GF-D8 (cell line): ENCODE measurements around the gene TADA2B.
"Not testable (repeated sequence)": the region's sequence is repeated elsewhere in the genome, so short reads cannot be mapped to it uniquely, and the experiment has no call there.

Experiments
- DNase-seq: peaks from one replicate; lab custom pipeline; 2025; lab: John Stamatoyannopoulos, UW

TADA2B gene

DNA sequence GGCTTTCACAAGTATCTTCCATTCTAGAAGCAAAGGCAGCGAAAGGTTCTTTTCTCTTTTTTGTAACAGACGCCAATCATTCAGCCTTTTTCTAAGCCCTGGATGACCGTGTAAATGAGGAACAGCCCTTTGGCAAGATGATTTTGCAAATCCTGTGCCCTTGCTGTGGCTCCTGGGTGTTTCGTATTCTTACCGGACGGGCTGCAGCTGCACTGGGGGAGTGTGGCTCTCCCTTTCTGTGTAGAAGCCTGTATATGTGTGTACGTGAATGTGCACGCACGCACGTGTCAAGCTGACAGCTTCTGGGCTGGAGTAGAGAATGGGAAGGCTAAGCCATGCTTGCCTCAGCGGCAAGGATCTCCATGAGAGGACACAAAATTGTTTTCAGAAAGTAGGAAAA is 16.5 kb downstream of the TADA2B start:
- peak; percentile 90 for DNase-seq

DNA sequence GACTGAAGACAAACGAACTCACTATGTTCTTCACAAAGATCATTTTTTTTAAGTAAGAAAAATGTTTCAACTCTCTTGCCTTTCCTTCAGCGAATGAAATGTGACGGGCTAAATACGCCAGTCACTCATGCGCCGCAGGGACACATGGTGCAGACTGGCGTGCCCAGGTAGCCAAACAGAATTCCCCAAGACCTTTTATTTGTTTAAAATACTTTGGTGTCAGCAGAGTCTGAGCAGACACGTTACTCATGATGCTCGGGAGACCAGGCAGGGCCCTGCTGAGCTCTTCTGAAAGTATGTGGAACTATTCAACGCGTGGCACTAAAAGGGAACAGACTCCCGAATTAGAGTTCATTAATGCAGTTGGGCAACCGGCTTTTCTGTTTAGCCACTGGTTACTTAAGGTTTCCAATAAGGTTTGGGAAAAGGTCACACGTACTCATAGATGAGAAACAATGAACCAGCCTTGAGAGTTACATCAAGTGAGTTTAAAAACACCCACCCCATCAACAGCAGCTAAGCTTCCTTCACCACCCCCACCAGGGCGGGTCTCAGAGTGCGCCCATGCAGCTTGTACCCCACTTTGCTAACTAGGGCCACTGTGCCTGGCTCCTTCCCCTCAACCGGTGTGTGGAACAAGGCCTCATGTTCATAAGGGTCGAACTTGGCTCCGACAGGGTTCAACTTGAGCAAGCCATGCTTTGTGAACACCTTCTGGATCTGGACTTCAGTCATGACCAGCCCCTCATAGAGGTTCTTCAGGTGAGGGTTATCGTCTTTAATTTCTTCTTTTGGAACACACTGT is 17.4 kb downstream of the TADA2B start:
- no peak for DNase-seq

GRCh38 chr4:7061815-7062214 is 18.6 kb downstream of the TADA2B start:
- DNase-seq = no peak

DNA sequence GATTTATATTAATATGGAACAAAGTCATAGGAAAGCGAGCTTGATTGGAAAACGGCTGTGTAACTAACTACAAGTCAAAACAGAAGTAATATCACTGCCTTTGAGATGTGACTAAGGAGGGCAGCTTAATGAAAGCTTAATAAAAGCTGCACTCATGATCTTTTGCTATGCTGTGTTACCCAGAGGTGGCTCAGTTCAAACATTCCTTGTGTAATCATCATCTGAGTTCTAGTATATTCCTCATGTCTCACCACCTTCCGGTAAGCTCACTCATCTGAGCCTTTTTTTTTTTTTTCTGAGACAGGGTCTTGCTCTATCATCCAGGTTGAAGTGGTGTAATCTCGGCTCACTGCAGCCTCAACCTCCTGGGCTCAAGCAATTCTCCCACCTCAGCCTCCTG is 19.6 kb downstream of the TADA2B start:
- no peak for DNase-seq

- DNase-seq = no peak
These were observed 20.2 kb downstream of the TADA2B start for GRCh38 chr4:7063362-7063761.

GRCh38 chr4:7066006-7066405 is 22.8 kb downstream of the TADA2B start:
- no peak for DNase-seq

DNA sequence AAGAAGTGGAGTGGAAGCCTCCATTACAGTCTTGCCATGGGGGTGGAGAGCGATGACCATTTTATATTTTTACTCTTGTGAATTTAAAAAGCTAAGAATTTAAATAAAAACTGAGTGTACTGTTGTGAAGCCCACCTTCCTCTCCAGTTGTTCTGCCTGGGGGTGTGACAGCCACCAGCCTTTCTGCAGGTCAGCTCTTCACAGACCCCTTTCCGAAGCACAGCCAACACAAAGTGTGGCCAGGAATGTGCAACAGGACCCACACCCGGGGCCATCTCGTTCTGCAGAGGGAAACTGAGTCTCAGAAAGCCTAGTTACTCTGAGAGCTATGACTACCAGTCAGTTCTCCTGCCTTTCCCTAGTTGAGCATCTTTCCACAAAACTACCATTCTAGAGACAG is 23.3 kb downstream of the TADA2B start:
- DNase-seq = no peak

DNA sequence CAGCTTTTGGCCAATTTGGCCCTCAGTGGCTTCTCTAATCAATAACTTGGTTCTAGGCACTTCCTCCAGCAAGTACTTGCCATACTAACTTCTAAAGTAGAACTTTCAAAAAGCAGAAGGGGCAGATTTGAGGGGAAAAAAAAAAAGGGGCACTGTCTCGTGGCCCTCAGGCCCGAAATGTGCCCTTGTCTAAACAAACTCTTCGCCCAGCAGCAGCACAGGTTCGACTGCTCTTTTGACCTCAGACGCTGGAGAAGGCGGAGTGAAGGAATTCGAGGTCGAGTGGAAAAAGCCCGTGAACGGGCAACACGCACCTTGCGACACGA is 23.9 kb downstream of the TADA2B start:
- DNase-seq = no peak

DNA sequence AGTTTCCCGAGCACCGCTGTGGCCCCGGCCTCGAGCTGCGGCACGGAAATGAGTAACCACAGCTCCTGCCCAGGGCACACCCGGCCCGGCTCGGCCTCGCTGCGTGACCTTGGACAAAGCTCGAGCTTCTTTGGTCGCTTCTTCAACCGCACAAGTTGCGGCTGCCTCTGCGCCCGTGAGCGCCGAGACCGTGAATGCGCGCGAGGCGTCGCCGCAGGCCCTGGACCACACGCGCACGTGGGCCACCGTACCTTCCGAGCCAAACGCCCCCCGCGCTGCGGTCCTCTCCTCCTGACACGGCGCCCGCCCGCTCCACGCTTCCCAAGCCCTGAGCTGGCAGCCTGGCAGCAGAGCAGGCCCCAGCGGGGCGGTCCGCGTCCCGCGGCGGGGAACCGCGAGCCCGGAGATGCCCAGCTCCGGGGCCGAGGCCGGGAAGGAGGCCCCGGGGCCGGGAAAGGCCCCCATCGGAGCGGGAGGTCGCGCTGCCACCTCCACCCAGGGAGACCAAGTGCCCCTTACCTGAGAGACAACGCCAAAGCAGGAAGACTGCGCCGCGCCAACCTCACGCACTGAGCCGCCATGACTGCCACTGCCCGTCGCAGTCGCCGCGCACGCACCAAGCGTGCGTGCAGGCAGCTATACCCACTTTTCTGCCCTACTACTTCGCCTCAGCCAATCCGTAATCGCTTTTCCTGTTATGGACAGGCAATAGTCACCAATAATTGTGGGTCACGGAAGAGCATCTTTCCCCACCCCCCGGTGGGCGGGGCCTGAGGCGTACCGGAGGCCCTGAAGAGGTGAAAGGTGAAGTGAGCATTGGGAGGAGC is 24.5 kb downstream of the TADA2B start, which contains the start of gene GRPEL1:
GRPEL1 (minus strand) TSS at position 613 of the 827 bp plus-strand sequence; CDS start at position 581, 32 bp downstream.
- peak; percentile 99 for DNase-seq

- no peak for DNase-seq
These were observed 25.2 kb downstream of the TADA2B start for GRCh38 chr4:7068279-7068842.

- DNase-seq = no peak
These were observed 25.7 kb downstream of the TADA2B start for GRCh38 chr4:7068883-7069282.

GRCh38 chr4:7070729-7071511 is 27.7 kb downstream of the TADA2B start:
- peak; percentile 48 for DNase-seq

DNA sequence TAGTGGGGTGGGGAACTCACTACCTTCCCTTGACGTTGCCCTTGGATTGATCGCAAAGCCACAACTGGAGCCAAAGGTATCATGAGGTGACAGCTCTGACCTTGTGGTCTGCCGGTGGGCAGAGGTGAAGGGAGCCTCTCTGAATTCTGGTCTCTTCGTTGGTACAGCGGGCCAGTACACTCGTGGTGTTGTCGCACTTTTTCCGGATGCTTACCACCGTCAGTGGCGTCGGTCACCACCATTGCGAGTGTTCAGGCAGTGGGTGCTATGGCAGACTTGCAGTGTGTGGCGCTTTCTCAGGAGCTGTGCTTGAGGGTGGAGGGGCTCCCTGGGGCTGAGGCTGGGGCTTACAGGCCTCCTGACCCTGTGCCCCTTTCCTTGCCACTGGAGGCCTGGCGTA is 29.9 kb downstream of the TADA2B start:
- no peak for DNase-seq

DNA sequence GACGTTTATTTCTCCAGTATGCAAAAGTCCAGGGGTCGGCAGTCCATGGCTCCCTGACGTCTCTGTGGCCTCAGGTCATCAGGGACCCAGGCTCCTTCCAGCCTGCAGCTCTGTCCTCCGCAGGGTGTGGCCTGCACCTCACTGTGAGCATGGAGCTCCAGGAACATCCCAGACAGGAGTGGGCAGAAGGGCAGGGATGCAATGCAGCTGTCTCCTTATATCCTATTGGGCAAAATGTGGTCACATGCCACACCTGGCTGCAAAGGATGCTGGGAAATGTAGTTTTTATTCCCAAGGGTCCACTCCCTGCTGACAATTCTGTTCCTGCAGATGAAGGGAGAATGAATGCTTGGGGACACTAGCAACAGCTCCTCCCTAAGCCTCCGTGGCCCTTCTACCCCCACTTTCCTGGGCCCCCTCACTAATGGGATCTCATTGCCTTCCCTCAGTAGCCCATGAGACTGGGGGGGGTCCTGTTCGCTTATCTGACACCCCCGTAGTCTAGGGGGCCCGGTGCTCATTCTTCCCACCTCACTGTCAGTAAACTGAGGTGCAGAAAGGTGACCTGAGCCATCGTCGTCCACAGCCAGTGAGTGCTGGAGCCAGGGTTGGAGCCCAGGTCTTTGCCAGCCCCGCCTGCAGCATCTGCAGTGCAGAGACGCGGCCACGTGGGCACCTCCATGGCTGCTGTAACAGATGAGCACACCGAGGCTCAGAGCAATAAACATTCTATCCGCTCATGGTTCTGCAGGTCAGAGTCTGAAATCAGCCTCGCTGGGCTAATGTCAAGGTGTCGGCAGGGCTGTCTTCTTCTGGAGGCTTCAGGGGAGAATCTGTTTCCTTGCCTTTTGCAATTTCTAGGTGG is 30.6 kb downstream of the TADA2B start:
- DNase-seq = no peak

- no peak for DNase-seq
These were observed 31.3 kb downstream of the TADA2B start for GRCh38 chr4:7074426-7074825.

DNA sequence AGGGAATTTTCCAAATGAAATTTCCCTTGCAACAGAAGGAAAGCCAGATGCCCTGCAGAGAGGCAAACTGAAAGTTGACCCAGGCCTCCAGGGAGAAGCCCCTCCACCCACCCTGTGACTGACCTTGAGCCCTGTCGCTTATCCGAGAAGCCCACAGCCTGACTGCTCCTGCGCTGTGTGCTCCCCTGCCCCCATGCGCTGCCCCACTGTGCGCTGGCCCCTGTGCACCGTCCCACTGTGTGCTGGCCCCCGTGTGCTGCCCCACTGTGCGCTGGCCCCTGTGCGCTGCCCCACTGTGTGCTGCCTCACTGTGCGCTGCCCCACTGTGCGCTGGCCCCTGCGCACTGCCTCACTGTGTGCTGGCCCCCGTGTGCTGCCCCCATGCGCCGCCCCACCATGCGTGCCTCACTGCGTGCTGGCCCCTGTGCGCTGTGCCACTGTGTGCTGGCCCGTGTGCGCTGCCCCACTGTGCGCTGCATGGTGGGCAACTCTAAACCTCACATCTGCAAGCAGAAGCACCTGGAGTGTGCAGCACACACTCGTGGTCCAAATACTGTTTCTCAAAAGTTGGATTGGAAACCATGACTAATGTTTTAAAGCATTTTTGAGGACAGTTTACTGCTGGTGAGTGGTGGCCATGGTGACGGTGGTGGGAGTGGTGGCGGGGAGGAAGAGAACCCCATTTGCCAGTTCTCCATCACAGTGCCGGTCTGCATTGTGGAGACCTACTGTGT is 33.0 kb downstream of the TADA2B start:
- DNase-seq = no peak

- no peak for DNase-seq
These were observed 33.5 kb downstream of the TADA2B start for GRCh38 chr4:7076696-7077082.

GRCh38 chr4:7077371-7077770 is 34.2 kb downstream of the TADA2B start:
- no peak for DNase-seq

GRCh38 chr4:7078025-7078424 is 34.9 kb downstream of the TADA2B start:
- DNase-seq = no peak

DNA sequence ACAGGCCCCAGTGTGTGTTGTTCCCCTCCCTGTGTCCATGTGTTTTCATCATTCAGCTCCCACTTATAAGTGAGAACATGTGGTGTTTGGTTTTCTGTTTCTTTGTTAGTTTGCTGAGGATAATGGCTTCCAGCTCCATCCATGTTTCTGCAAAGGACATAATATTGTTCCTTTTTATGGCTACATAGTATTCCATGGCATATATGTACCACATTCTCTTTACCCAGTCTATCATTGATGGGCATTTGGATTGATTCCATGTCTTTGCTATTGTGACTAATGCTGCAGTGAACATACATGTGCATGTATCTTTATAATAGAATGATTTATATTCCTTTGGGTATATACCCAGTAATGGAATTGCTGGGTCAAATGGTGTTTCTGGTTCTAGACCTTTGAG is 36.3 kb downstream of the TADA2B start:
- not testable (repeated sequence) for DNase-seq

DNA sequence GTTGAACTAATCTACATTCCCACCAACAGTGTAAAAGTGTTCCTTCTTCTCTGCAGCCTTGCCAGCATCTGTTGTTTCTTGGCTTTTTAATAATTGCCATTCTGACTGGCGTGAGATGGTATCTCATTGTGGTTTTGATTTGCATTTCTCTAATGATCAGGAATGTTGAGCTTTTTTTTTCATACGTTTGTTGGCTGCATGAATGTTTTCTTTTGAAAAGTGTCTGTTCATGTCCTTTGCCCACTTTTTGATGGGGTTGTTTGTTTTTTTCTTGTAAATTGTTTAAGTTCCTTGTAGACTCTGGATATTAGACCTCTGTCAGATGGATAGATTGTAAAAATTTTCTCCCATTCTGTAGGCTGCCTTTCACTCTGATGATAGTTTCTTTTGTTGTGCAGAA is 36.7 kb downstream of the TADA2B start:
- not testable (repeated sequence) for DNase-seq
